SK-N-SH (cell line): ENCODE results near the gene ACOXL. TPM values are rescaled to one million over a fixed set of nuclear protein-coding genes. Genes with fewer than 3 reads are reported as not detected.

ENCODE experiments used
- CTCF ChIA-PET: fragments of 300-600, 350-600 bp; formaldehyde crosslinking; extraction: SDS; loops from one replicate; lab custom pipeline; 2021; lab: Yijun Ruan, JAX
- POLR2A ChIA-PET: fragments of 350-600 bp; sonication (Branson Sonifier 250); formaldehyde crosslinking; extraction: SDS; loops from one replicate; lab custom pipeline; 2020; ENCODE audit warnings: antibody characterized with exemption, inconsistent platforms; lab: Yijun Ruan, JAX
- DNase-seq: peaks from one replicate; pipeline ENCODE4 v3.0.0; 2012
- H2AFZ ChIP-seq: fragments of 200-600 bp; sonication (generic); 2 replicates; pipeline ENCODE4 v1.8.1; 2016; ENCODE audit warnings: antibody characterized with exemption, mild to moderate bottlenecking, low read depth
- H3F3A ChIP-seq: fragments of 200-600 bp; sonication (generic); replicated peaks from 2 replicates; pipeline ENCODE3; 2016; ENCODE audit warnings: antibody characterized with exemption, mild to moderate bottlenecking; ENCODE audit not compliant: insufficient read depth
- H3K27ac ChIP-seq, 2 experiments: fragments of 200-500 bp in 1 of 2; fragments of 200-600 bp in 1 of 2; sonication (Bioruptor generic) in 1 of 2; sonication (generic), shearing (Covaris generic) in 1 of 2; 2 replicates each; pipeline versions ENCODE4 v1.5.1 to v1.6.1; 2014 to 2016; ENCODE audit warnings: low read depth in 2 of 2, inconsistent platforms in 1 of 2, low read length in 1 of 2, mild to moderate bottlenecking in 1 of 2, mixed read lengths in 1 of 2
- H3K27me3 ChIP-seq: fragments of 200-600 bp; sonication (generic), shearing (Covaris generic); 2 replicates; pipeline ENCODE4 v1.6.1; 2016; ENCODE audit warnings: mixed run types; ENCODE audit not compliant: insufficient read depth
- H3K36me3 ChIP-seq, 2 experiments: fragments of 200-500 bp in 1 of 2; fragments of 200-600 bp in 1 of 2; sonication (Bioruptor generic) in 1 of 2; sonication (generic) in 1 of 2; replicated peaks in 1 of 2; 2 replicates each; pipeline versions ENCODE3 to v1.5.1; 2014 to 2016; ENCODE audit warnings: low read length in 1 of 2, mild to moderate bottlenecking in 1 of 2; ENCODE audit not compliant: insufficient read depth in 2 of 2, control insufficient read depth in 1 of 2
- H3K4me1 ChIP-seq, 2 experiments: fragments of 200-500 bp in 1 of 2; fragments of 200-600 bp in 1 of 2; sonication (Bioruptor generic) in 1 of 2; sonication (generic), shearing (Covaris generic) in 1 of 2; 2 replicates each; pipeline versions ENCODE4 v1.5.1 to v1.6.1; 2014 to 2016; ENCODE audit warnings: low read depth in 1 of 2, low read length in 1 of 2, mixed run types in 1 of 2; ENCODE audit not compliant: insufficient read depth in 2 of 2, control insufficient read depth in 1 of 2
- H3K4me2 ChIP-seq: fragments of 200-600 bp; sonication (generic), shearing (Covaris generic); 2 replicates; pipeline ENCODE4 v1.6.1; 2017; ENCODE audit warnings: mixed run types
- H3K4me3 ChIP-seq, 2 experiments: fragments of 200-500 bp in 1 of 2; fragments of 200-600 bp in 1 of 2; sonication (Bioruptor generic) in 1 of 2; sonication (generic), shearing (Covaris generic) in 1 of 2; 2 replicates each; pipeline versions ENCODE4 v1.5.1 to v1.8.1; 2014 to 2016; ENCODE audit warnings: low read depth in 2 of 2, inconsistent platforms in 1 of 2, low read length in 1 of 2, mild to moderate bottlenecking in 1 of 2, mixed read lengths in 1 of 2, moderate library complexity in 1 of 2
- H3K79me2 ChIP-seq: fragments of 200-600 bp; sonication (generic); 2 replicates; pipeline ENCODE4 v1.8.1; 2017; ENCODE audit warnings: mild to moderate bottlenecking; ENCODE audit not compliant: insufficient read depth
- H3K9ac ChIP-seq: fragments of 200-600 bp; sonication (generic); 2 replicates; pipeline ENCODE4 v1.6.1; 2017; ENCODE audit warnings: mixed run types
- H3K9me2 ChIP-seq: fragments of 200-600 bp; sonication (generic); 2 replicates; pipeline ENCODE4 v1.6.1; 2017; ENCODE audit warnings: mixed run types
- H3K9me3 ChIP-seq: fragments of 200-600 bp; sonication (generic); 2 replicates; pipeline ENCODE4 v1.6.1; 2017; ENCODE audit warnings: mixed run types, mild to moderate bottlenecking, moderate library complexity
- H4K20me1 ChIP-seq: fragments of 200-600 bp; sonication (generic); 2 replicates; pipeline ENCODE4 v1.6.1; 2017; ENCODE audit warnings: mild to moderate bottlenecking, mixed run types; ENCODE audit not compliant: insufficient read depth
- CHD2 ChIP-seq: fragments of 150-350 bp; IDR thresholded peaks from 2 replicates; pipeline ENCODE4 v1.6.1; 2018; ENCODE audit warnings: low read length; ENCODE audit not compliant: partially characterized antibody
- GATA2 ChIP-seq: sonication (generic); formaldehyde crosslinking; IDR thresholded peaks from 2 replicates; pipeline ENCODE4 v1.5.0; 2020; ENCODE audit warnings: mild to moderate bottlenecking, missing genetic modification reagents
- MXI1 ChIP-seq: IDR thresholded peaks from 2 replicates; pipeline ENCODE4 v1.6.1; 2012; ENCODE audit warnings: mild to moderate bottlenecking, low read depth, low read length, improper control_type of control experiment
- RCOR1 ChIP-seq: fragments of 150-350 bp; IDR thresholded peaks from 2 replicates; pipeline ENCODE4 v1.6.1; 2017; ENCODE audit warnings: antibody characterized with exemption, low read length
- SIN3A ChIP-seq: IDR thresholded peaks from 2 replicates; pipeline ENCODE4 v1.6.1; 2012; ENCODE audit warnings: low read depth, mild to moderate bottlenecking, low read length, moderate library complexity, borderline replicate concordance
- SMC3 ChIP-seq: IDR thresholded peaks from 2 replicates; pipeline ENCODE4 v1.6.1; 2012; ENCODE audit warnings: low read depth, low read length, improper control_type of control experiment
- TAF1 ChIP-seq: IDR thresholded peaks from 2 replicates; pipeline ENCODE4 v1.6.1; 2012; ENCODE audit warnings: low read depth, mild to moderate bottlenecking, low read length, moderate library complexity, borderline replicate concordance
- TCF12 ChIP-seq: IDR thresholded peaks from 2 replicates; pipeline ENCODE4 v1.4.0; 2012
- WGBS: methylation state at CpG from one replicate; pipeline ENCODE4 v1.1.6; 2017; ENCODE audit warnings: low lambda C conversion rate; 5-methylcytosine and 5-hydroxymethylcytosine counted together
- polyA plus RNA-seq, 3 experiments: library from polyadenylated mRNA; depleted of rRNA; stranded (reverse); fragments of >200 nt; gene quantifications; 2 replicates each; pipeline ENCODE4 v1.2.3, GENCODE V29; 2012
- TF ChIP-seq, protein P1 (sequence below): fragments of 200-600 bp; sonication (generic); IDR thresholded peaks from 2 replicates; pipeline ENCODE4 v1.6.1; 2017; ENCODE audit warnings: antibody characterized with exemption, mild to moderate bottlenecking, moderate library complexity
- TF ChIP-seq, protein P2 (sequence below): IDR thresholded peaks from 2 replicates; pipeline ENCODE4 v1.6.1; 2012; ENCODE audit warnings: mild to moderate bottlenecking, low read depth, low read length, moderate library complexity

Gene ACOXL
- polyA plus RNA-seq, 1 of the 3 experiments (the other 2 are of a cell fraction) = not detected

DNA sequence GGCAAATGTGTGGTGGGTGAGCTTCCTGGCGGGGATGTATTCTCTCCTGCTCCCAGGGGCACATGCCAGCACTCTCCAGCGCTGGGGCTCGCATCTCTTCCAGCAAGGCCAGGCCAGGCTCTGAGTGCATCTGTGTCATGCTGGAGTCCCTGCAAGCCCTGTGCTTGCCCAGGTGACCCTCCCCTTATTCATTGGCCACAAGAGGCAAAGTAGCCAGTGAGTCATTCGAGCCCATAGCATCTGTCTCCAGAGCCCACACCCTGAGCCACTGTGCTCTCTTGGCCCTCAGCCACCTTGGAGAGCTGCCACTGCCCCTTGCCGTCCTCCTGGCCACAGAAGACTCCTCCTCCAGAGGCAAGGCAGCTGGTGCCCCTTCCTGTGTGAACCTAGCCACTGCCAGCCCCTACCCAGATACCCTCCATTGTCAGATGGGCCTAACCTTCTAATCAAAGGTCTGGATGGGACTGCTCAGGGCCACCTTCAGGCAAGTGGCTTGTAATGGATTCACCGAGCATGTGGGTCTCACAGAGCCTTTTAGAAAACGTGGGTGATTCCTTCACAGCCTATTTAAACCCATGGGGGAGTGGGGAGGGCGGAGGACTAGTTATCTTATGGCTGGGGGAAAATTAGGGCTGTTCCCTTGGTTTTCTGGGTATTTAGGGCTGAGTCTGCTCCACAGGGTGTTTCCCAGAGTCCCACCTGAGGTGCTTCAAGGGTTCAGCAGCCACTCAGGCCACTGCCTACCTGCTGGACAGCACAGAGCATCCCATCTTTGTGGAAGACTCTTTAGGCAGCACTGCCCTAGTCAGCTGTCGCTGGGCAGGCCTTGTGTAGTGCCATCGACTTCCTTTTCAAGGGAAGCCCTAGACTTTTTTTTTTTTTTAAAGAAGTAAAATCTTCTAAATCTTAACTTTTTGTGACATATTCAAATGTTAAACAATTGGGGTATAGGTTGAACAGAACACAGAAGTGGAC, 137.4 kb downstream of the ACOXL start (continued):
- no peak for TF ChIP-seq SIN3A
- TF ChIP-seq, protein P1, sequence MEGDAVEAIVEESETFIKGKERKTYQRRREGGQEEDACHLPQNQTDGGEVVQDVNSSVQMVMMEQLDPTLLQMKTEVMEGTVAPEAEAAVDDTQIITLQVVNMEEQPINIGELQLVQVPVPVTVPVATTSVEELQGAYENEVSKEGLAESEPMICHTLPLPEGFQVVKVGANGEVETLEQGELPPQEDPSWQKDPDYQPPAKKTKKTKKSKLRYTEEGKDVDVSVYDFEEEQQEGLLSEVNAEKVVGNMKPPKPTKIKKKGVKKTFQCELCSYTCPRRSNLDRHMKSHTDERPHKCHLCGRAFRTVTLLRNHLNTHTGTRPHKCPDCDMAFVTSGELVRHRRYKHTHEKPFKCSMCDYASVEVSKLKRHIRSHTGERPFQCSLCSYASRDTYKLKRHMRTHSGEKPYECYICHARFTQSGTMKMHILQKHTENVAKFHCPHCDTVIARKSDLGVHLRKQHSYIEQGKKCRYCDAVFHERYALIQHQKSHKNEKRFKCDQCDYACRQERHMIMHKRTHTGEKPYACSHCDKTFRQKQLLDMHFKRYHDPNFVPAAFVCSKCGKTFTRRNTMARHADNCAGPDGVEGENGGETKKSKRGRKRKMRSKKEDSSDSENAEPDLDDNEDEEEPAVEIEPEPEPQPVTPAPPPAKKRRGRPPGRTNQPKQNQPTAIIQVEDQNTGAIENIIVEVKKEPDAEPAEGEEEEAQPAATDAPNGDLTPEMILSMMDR = no peak
- no peak for TF ChIP-seq MXI1
- TF ChIP-seq RCOR1 = no peak
- no peak for TF ChIP-seq TCF12

DNA sequence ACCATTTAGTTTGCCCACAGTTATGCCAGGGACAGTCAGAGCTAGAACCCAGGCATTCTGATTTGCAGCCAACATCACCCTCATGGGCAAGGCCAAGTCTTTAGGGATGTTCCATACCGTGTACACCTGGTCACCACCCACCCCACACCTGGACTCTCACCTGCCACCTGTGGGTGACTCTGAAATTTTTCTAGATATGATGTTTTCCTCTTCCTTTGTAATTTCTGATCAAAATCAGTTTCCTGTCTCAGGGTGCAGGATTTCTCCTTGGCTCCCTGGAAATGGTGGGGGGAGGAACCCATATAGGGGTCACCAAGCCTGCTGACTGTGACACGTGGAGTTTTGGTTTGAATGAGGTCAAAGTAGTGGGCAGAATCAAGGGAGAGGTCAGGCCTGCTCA, 138.2 kb downstream of the ACOXL start:
- Histone ChIP-seq H3K9ac (no peak overlapping the region), H3K79me2 (no peaks in the 10 kb centered on the region), H3K9me2 (no peaks in the 10 kb centered on the region), H4K20me1 (no peaks in the 10 kb centered on the region), H3K9me3 (no peaks in the 10 kb centered on the region), H3K27me3 (no peaks in the 10 kb centered on the region), H3K36me3 (no peaks in the 10 kb centered on the region), H3K4me3 (no peak overlapping the region), H3K27ac (no peak overlapping the region), H3F3A (no peaks in the 10 kb centered on the region), H2AFZ (no peak overlapping the region), H3K4me2 (no peak overlapping the region), H3K4me1 (peaks cover 0 to 12% of the 10 kb centered on the region in 2 experiments; a peak in 1 of 4 replicates)
- TF ChIP-seq SMC3 = no peak
- TF ChIP-seq TAF1 = no peak
- no peak for TF ChIP-seq CHD2
- TF ChIP-seq GATA2 (CRISPR knock-in tag) = no peak
- TF ChIP-seq, protein P2, sequence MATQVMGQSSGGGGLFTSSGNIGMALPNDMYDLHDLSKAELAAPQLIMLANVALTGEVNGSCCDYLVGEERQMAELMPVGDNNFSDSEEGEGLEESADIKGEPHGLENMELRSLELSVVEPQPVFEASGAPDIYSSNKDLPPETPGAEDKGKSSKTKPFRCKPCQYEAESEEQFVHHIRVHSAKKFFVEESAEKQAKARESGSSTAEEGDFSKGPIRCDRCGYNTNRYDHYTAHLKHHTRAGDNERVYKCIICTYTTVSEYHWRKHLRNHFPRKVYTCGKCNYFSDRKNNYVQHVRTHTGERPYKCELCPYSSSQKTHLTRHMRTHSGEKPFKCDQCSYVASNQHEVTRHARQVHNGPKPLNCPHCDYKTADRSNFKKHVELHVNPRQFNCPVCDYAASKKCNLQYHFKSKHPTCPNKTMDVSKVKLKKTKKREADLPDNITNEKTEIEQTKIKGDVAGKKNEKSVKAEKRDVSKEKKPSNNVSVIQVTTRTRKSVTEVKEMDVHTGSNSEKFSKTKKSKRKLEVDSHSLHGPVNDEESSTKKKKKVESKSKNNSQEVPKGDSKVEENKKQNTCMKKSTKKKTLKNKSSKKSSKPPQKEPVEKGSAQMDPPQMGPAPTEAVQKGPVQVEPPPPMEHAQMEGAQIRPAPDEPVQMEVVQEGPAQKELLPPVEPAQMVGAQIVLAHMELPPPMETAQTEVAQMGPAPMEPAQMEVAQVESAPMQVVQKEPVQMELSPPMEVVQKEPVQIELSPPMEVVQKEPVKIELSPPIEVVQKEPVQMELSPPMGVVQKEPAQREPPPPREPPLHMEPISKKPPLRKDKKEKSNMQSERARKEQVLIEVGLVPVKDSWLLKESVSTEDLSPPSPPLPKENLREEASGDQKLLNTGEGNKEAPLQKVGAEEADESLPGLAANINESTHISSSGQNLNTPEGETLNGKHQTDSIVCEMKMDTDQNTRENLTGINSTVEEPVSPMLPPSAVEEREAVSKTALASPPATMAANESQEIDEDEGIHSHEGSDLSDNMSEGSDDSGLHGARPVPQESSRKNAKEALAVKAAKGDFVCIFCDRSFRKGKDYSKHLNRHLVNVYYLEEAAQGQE = no peak
- TF ChIP-seq, protein P1 = no peak
- TF ChIP-seq SIN3A = no peak
- no peak for TF ChIP-seq TCF12
- DNase-seq = no peak
- ChIA-PET CTCF (no interaction called here), POLR2A (no interaction called here)
- 22% methylated on average over 2 of the region's 2 CpGs for WGBS
